Measurements from ENCODE around the gene ATG5.
A peak's percentile ranks its signal among the peaks of the same experiment; 100 is the strongest.

ATG5 gene

GRCh38 chr6:106325336-106326178 lies at the start of gene ATG5:
ATG5 (minus strand) TSS chr6:106325760; CDS start chr6:106316208, 9,552 bp downstream.
- H3K27ac ChIP-seq, result peak within 1 kb of the TSS; percentile 77 to 92

GRCh38 chr6:106373502-106374239 lies 48.1 kb upstream of the ATG5 start:
- Histone ChIP-seq H3K36me3 (no peaks in the 10 kb centered on the region), H3K4me1 (peaks cover 0 to 3% (median 0%) of the 10 kb centered on the region in 4 donors), H3K4me3 (no peak overlapping the region), H3K27me3 (peaks cover 0 to 2% of the 10 kb centered on the region in 2 donors), H3K9me3 (no peaks in the 10 kb centered on the region), H3K27ac (no peak overlapping the region)
- TF ChIP-seq CTCF (IDR thresholded peaks at IDR 0.05), result no peak
- intact Hi-C loops (cut with DNase I; ENCODE audit: low total_unique reads), result no loop called here
- DNase-seq, result no peak

More at GRCh38 chr6:106325336-106326178, at the start of gene ATG5:
- intact Hi-C loops (cut with DNase I; ENCODE audit: low total_unique reads), result no loop called here
- Histone ChIP-seq H3K27me3 (peaks cover 0 to 3% of the 10 kb centered on the region in 2 donors), H3K36me3 (no peaks in the 10 kb centered on the region), H3K4me1 (peaks cover 0 to 20% (median 15%) of the 10 kb centered on the region in 4 donors), H3K4me3 (peak within 1 kb of the TSS; percentile 62 to 94), H3K9me3 (no peaks in the 10 kb centered on the region)
- TF ChIP-seq CTCF (IDR thresholded peaks at IDR 0.05), result peak in 1 of 2 experiments; percentile 18
- peak; percentile 99 to 100 for DNase-seq

- TF ChIP-seq CTCF (IDR thresholded peaks at IDR 0.05), result no peak
- peaks cover 0 to 2% of the 10 kb centered on the region in 2 donors for H3K27me3 ChIP-seq
- intact Hi-C loops (cut with DNase I; ENCODE audit: low total_unique reads), result no loop called here
- H3K4me3 ChIP-seq, result no peak overlapping the region
- H3K4me1 ChIP-seq, result peaks cover 0 to 3% (median 0%) of the 10 kb centered on the region in 4 donors
- no peaks in the 10 kb centered on the region for H3K9me3 ChIP-seq
- DNase-seq, result no peak
- H3K36me3 ChIP-seq, result no peaks in the 10 kb centered on the region
- H3K27ac ChIP-seq, result no peak overlapping the region
Observed at GRCh38 chr6:106372838-106373501, 47.4 kb upstream of the ATG5 start.

- Histone ChIP-seq H3K4me1 (peaks cover 0 to 3% (median 0%) of the 10 kb centered on the region in 4 donors), H3K36me3 (no peaks in the 10 kb centered on the region)
Observed at GRCh38 chr6:106370639-106371038, 45.1 kb upstream of the ATG5 start.

More at GRCh38 chr6:106370639-106371038, 45.1 kb upstream of the ATG5 start:
- no peak for DNase-seq
- no peak overlapping the region for H3K4me3 ChIP-seq
- no peak overlapping the region for H3K27ac ChIP-seq
- TF ChIP-seq CTCF (IDR thresholded peaks at IDR 0.05), result no peak
- intact Hi-C loops (cut with DNase I; ENCODE audit: low total_unique reads), result no loop called here
- peaks cover 0 to 5% of the 10 kb centered on the region in 2 donors for H3K27me3 ChIP-seq
- H3K9me3 ChIP-seq, result no peaks in the 10 kb centered on the region
